Endothelial cell of umbilical vein (primary cell): ENCODE measurements around the gene UBE2Q1. TPM values are rescaled to one million over a fixed set of nuclear protein-coding genes. Genes with fewer than 3 reads are reported as not detected.

ENCODE experiments used
- BruUV-seq: library from RNA; stranded (reverse); fragments of 400-500 nt; replicated peaks from 2 replicates; lab custom pipeline; 2021; lab: Mats Ljungman, UMichigan
- CTCF ChIA-PET: fragments of 300-600, 350-600 bp; sonication (Branson Sonifier 250); formaldehyde crosslinking; loops from one replicate; lab custom pipeline; 2021; ENCODE audit warnings: antibody characterized with exemption, inconsistent platforms; lab: Charles Lee
- POLR2A ChIA-PET: fragments of 300-600, 350-600 bp; sonication (Branson Sonifier 250); formaldehyde crosslinking; loops from one replicate; lab custom pipeline; 2021; ENCODE audit warnings: antibody characterized with exemption, inconsistent platforms; lab: Charles Lee
- DNase-seq: peaks from one replicate; pipeline ENCODE4 v3.0.0-alpha.2; 2011; ENCODE audit warnings: low read depth, low spot score
- FAIRE-seq: peaks from 2 replicates; lab custom pipeline; 2011; peaks lifted over from hg19 to GRCh38; lab: Jason Lieb, UNC
- H2AFZ ChIP-seq: 2 replicates; pipeline ENCODE4 v1.6.0; 2012; ENCODE audit warnings: low read depth, low read length, control low read depth, inconsistent platforms
- H3K27ac ChIP-seq: 2 replicates; pipeline ENCODE4 v1.5.1; 2011; ENCODE audit warnings: low read depth, mild to moderate bottlenecking, control low read depth, low read length, moderate library complexity; ENCODE audit not compliant: insufficient read depth
- H3K27me3 ChIP-seq, 2 experiments: 2 replicates each; pipeline versions ENCODE4 v1.6.0 to v1.6.1; 2011; ENCODE audit warnings: low read length in 2 of 2, mixed read lengths in 1 of 2; ENCODE audit not compliant: control insufficient read depth in 2 of 2, insufficient read depth in 2 of 2
- H3K36me3 ChIP-seq, 2 experiments: 2 replicates in 1 of 2; 3 replicates in 1 of 2; pipeline ENCODE4 v1.5.1; 2011; ENCODE audit warnings: low read length in 2 of 2, mild to moderate bottlenecking in 1 of 2, moderate library complexity in 1 of 2; ENCODE audit not compliant: control insufficient read depth in 2 of 2, insufficient read depth in 2 of 2; ENCODE audit errors: extremely low read depth in 1 of 2
- H3K4me1 ChIP-seq: 3 replicates; pipeline ENCODE4 v1.5.1; 2011; ENCODE audit warnings: mild to moderate bottlenecking, low read length; ENCODE audit not compliant: control insufficient read depth, insufficient read depth; ENCODE audit errors: extremely low read depth
- H3K4me2 ChIP-seq: 2 replicates; pipeline ENCODE4 v1.6.1; 2011; ENCODE audit warnings: low read length, control low read depth, mixed read lengths; ENCODE audit not compliant: insufficient read depth
- H3K4me3 ChIP-seq, 3 experiments: fragments of 200-600 bp in 1 of 3; sonication (generic), shearing (Covaris generic) in 1 of 3; replicated peaks in 1 of 3; 2 replicates each; pipeline ENCODE4 v1.5.1; 2011 to 2016; ENCODE audit warnings: control low read depth in 3 of 3, low read length in 3 of 3, mild to moderate bottlenecking in 2 of 3, inconsistent platforms in 1 of 3, low read depth in 1 of 3, moderate library complexity in 1 of 3; ENCODE audit not compliant: insufficient read depth in 1 of 3
- H3K79me2 ChIP-seq: 2 replicates; pipeline ENCODE4 v1.6.0; 2012; ENCODE audit warnings: low read length, inconsistent platforms; ENCODE audit not compliant: control insufficient read depth, insufficient read depth
- H3K9ac ChIP-seq: replicated peaks from 2 replicates; pipeline ENCODE3; 2011; ENCODE audit warnings: low read length, control low read depth; ENCODE audit not compliant: insufficient read depth; ENCODE audit errors: extremely low read depth
- H3K9me1 ChIP-seq: replicated peaks from 3 replicates; pipeline ENCODE4 v1.6.0; 2011; ENCODE audit warnings: mild to moderate bottlenecking, low read length; ENCODE audit not compliant: control insufficient read depth, insufficient read depth; ENCODE audit errors: extremely low read depth
- H3K9me3 ChIP-seq: replicated peaks from 2 replicates; pipeline ENCODE4 v1.5.1; 2012; ENCODE audit warnings: low read length, inconsistent platforms; ENCODE audit not compliant: control insufficient read depth, insufficient read depth
- H4K20me1 ChIP-seq: replicated peaks from 2 replicates; pipeline ENCODE3; 2011; ENCODE audit warnings: mild to moderate bottlenecking, low read length; ENCODE audit not compliant: control insufficient read depth, insufficient read depth; ENCODE audit errors: extremely low read depth
- CTCF ChIP-seq, 2 donors: IDR thresholded peaks; 1 replicate in 1 of 2; 2 replicates in 1 of 2; pipeline ENCODE4 v1.5.1; 2011; ENCODE audit warnings: low read length in 2 of 2, mild to moderate bottlenecking in 2 of 2, moderate library complexity in 2 of 2, control low read depth in 1 of 2, inconsistent platforms in 1 of 2, low read depth in 1 of 2; ENCODE audit not compliant: insufficient read depth in 1 of 2; ENCODE audit errors: extremely low read depth in 1 of 2
- EZH2 ChIP-seq: IDR thresholded peaks from 2 replicates; pipeline ENCODE4 v1.6.1; 2012; ENCODE audit warnings: borderline replicate concordance, low read depth, mild to moderate bottlenecking, moderate library complexity, low read length, inconsistent platforms; ENCODE audit not compliant: severe bottlenecking
- FOS ChIP-seq: IDR thresholded peaks from 2 replicates; pipeline ENCODE4 v1.6.1; 2011; ENCODE audit warnings: mild to moderate bottlenecking, low read length, moderate library complexity, borderline replicate concordance; ENCODE audit not compliant: insufficient read depth
- GATA2 ChIP-seq: IDR thresholded peaks from 2 replicates; pipeline ENCODE4 v1.7.0; 2011; ENCODE audit warnings: low read depth, mild to moderate bottlenecking, moderate library complexity, mixed read lengths, low read length; ENCODE audit not compliant: insufficient read length, insufficient read depth
- JUN ChIP-seq: IDR thresholded peaks from 2 replicates; pipeline ENCODE4 v1.6.1; 2011; ENCODE audit warnings: borderline replicate concordance, low read depth; ENCODE audit not compliant: insufficient read length, insufficient read depth
- MAX ChIP-seq: IDR thresholded peaks from 2 replicates; pipeline ENCODE4 v1.6.1; 2011; ENCODE audit not compliant: insufficient read depth, insufficient read length
- MYC ChIP-seq: IDR thresholded peaks from one replicate; pipeline ENCODE4 v1.6.1; 2011; ENCODE audit warnings: mild to moderate bottlenecking, low read depth, low read length
- POLR2A ChIP-seq: IDR thresholded peaks from 2 replicates; pipeline ENCODE4 v1.6.1; 2012; ENCODE audit warnings: low read depth, mild to moderate bottlenecking, control low read depth, low read length
- POLR2AphosphoS5 ChIP-seq: IDR thresholded peaks from 2 replicates; pipeline ENCODE4 v1.6.1; 2012; ENCODE audit warnings: low read depth, mild to moderate bottlenecking, control low read depth, low read length, moderate library complexity; ENCODE audit not compliant: insufficient read depth
- dilution Hi-C: fragments of 300-500 bp; cut with MboI; formaldehyde crosslinking; loops from one replicate; pipeline ENCODE4 v1.15.0; 2019; ENCODE audit warnings: low sequenced_read_pairs; ENCODE audit not compliant: extremely low pct_ligation_motif_present
- intact Hi-C: fragments of 100-400 bp; cut with micrococcal nuclease; formaldehyde crosslinking; loops from one replicate; pipeline ENCODE4 v1.10.0; 2022
- polyA plus RNA-seq, 4 experiments: library from polyadenylated mRNA; depleted of rRNA in 3 of 4; stranded (reverse) in 3 of 4; unstranded in 1 of 4; fragments of >200 nt; gene quantifications; 2 replicates each; pipeline versions ENCODE4 v1.2.1 to v1.2.3, GENCODE V29; 2011 to 2012; ENCODE audit warnings: missing spikeins in 1 of 4
- total RNA-seq: library from RNA; stranded (reverse); gene quantifications from 2 replicates; pipeline ENCODE4 v1.2.3, GENCODE V29; 2021

The UBE2Q1 gene
- total and polyA plus RNA-seq, 2 donors (not counting 3 experiments of a cell fraction or from before 2014, with no cell fraction given): 16.5 to 85.4 TPM

GRCh38 chr1:154536570-154536969 lies 21.9 kb downstream of the UBE2Q1 start:
- TF ChIP-seq POLR2AphosphoS5 (no peak), JUN (no peak), EZH2 (no peak), CTCF (IDR thresholded peaks at IDR 0.05; ENCODE audit: extremely low read depth in 1 of 2, insufficient read depth in 1 of 2, low read depth in 1 of 2, low read length in 2 of 2) (no peak), POLR2A (no peak), GATA2 (no peak), MYC (no peak), MAX (no peak), FOS (no peak)
- Histone ChIP-seq H3K27me3 (no peaks in the 10 kb centered on the region), H3K4me3 (no peak overlapping the region), H3K4me2 (no peak overlapping the region), H3K9me1 (no peaks in the 10 kb centered on the region), H3K9ac (no peak overlapping the region), H3K4me1 (no peaks in the 10 kb centered on the region), H2AFZ (no peak overlapping the region), H4K20me1 (no peaks in the 10 kb centered on the region), H3K36me3 (no peaks in the 10 kb centered on the region), H3K9me3 (no peaks in the 10 kb centered on the region), H3K79me2 (no peaks in the 10 kb centered on the region), H3K27ac (no peak overlapping the region)
- FAIRE-seq: no peak
- dilution Hi-C loops: no loop called here
- no TSS peak for BruUV-seq
- DNase-seq: no peak
- POLR2A ChIA-PET: no interaction called here
- CTCF ChIA-PET: interaction anchor here (0.7 to 2.6 kb wide), 2 partner anchors 10 to 17 kb away, joined by 3 to 9 read pairs; no protein-coding TSS in a partner anchor
- intact Hi-C loops: no loop called here
